Liver (tissue), 2 donors: Measurements from ENCODE around the gene TMEM97.

Source experiments
- YY1 ChIP-seq: IDR thresholded peaks from 2 replicates; pipeline ENCODE4 v1.6.1; 2016; ENCODE audit warnings: antibody characterized with exemption, mild to moderate bottlenecking
- TF ChIP-seq, protein P1 (sequence below): IDR thresholded peaks from 2 replicates; pipeline ENCODE4 v1.6.1; 2016; ENCODE audit warnings: antibody characterized with exemption
- TF ChIP-seq, protein P2 (sequence below): fragments of 150-350 bp; IDR thresholded peaks from 2 replicates; pipeline ENCODE4 v1.5.1; 2017; ENCODE audit warnings: improper control_type of control experiment, low read depth, low read length; ENCODE audit not compliant: missing input control
- donor health status: healthy.

DNA sequence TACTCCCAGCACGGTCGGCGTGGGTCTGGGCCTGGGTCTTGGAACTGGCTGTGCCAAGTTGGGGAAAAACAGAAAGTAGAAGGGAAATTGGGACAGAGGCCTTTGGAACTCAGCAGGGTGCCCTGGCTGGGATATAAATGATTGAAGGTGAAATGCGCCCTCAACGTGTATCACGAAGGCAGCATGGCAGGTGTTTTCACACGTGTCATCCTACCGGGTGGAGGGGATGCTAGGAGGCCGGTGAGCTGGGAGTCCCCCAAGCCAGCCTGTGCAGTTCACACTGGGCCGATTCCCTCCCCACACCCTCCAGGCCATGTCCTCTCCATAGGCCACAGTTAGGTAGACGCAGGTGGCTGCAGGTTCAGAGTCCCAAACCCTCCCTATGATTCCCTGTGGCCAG lies 22.5 kb downstream of the TMEM97 start:
- no peak for TF ChIP-seq YY1
- TF ChIP-seq, protein P1, sequence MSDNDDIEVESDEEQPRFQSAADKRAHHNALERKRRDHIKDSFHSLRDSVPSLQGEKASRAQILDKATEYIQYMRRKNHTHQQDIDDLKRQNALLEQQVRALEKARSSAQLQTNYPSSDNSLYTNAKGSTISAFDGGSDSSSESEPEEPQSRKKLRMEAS = no peak
- TF ChIP-seq, protein P2, sequence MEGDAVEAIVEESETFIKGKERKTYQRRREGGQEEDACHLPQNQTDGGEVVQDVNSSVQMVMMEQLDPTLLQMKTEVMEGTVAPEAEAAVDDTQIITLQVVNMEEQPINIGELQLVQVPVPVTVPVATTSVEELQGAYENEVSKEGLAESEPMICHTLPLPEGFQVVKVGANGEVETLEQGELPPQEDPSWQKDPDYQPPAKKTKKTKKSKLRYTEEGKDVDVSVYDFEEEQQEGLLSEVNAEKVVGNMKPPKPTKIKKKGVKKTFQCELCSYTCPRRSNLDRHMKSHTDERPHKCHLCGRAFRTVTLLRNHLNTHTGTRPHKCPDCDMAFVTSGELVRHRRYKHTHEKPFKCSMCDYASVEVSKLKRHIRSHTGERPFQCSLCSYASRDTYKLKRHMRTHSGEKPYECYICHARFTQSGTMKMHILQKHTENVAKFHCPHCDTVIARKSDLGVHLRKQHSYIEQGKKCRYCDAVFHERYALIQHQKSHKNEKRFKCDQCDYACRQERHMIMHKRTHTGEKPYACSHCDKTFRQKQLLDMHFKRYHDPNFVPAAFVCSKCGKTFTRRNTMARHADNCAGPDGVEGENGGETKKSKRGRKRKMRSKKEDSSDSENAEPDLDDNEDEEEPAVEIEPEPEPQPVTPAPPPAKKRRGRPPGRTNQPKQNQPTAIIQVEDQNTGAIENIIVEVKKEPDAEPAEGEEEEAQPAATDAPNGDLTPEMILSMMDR = no peak
